Neural cell (in vitro differentiated cells): ENCODE results near the gene RAB1A.

Experiments used
- EZH2 ChIP-seq: fragments of 200-600, 300-800 bp; shearing (Covaris generic), sonication (generic); IDR thresholded peaks from 2 replicates; pipeline ENCODE4 v1.6.1; 2014; ENCODE audit warnings: antibody characterized with exemption, low read length, borderline replicate concordance, mild to moderate bottlenecking; ENCODE audit not compliant: insufficient read depth, poor library complexity, severe bottlenecking
- SMC3 ChIP-seq: fragments of 450-650 bp; conservative IDR thresholded peaks from 2 replicates; pipeline ENCODE4 v1.6.1; 2014; ENCODE audit warnings: antibody characterized with exemption, mild to moderate bottlenecking, moderate library complexity; ENCODE audit not compliant: poor library complexity
- TF ChIP-seq, protein P1 (sequence below): fragments of 450-650 bp; IDR thresholded peaks from 2 replicates; pipeline ENCODE4 v1.5.1; 2014; ENCODE audit warnings: antibody characterized with exemption, mild to moderate bottlenecking, moderate library complexity; ENCODE audit not compliant: poor library complexity, severe bottlenecking

DNA sequence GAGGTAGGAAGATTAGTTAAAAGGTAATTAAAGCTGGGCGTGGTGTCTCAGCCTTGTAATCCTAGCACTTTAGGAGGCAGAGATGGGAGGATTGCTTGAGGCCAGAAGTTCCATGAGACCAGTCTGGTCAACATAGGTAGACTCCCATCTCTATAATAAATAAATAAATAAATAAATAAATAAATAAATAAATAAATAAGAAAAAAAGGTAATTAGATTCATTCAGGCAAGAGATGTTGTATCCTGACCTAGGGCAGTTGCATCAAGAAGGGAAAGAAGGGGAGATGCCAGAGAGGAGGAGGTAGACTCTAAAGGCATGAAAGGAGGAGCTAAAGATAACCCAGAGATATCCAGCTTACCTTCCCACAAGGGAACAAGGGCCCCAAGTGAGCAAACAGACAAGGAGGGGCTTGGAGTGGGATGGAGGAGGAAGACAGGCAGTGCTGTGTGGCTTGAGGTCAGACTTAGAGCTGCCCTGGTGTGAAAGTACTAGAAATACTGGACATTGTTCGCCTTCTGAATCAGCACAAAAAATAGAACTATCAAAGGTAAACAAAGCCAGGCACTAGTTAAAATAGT, 7.4 kb upstream of the RAB1A start:
- TF ChIP-seq, protein P1, sequence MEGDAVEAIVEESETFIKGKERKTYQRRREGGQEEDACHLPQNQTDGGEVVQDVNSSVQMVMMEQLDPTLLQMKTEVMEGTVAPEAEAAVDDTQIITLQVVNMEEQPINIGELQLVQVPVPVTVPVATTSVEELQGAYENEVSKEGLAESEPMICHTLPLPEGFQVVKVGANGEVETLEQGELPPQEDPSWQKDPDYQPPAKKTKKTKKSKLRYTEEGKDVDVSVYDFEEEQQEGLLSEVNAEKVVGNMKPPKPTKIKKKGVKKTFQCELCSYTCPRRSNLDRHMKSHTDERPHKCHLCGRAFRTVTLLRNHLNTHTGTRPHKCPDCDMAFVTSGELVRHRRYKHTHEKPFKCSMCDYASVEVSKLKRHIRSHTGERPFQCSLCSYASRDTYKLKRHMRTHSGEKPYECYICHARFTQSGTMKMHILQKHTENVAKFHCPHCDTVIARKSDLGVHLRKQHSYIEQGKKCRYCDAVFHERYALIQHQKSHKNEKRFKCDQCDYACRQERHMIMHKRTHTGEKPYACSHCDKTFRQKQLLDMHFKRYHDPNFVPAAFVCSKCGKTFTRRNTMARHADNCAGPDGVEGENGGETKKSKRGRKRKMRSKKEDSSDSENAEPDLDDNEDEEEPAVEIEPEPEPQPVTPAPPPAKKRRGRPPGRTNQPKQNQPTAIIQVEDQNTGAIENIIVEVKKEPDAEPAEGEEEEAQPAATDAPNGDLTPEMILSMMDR: no peak
- no peak for TF ChIP-seq SMC3
- no peak for TF ChIP-seq EZH2
